Loucy (cell line): ENCODE measurements around the gene PIK3C2A.
"Not testable (repeated sequence)": the region's sequence is repeated elsewhere in the genome, so short reads cannot be mapped to it uniquely, and the experiment has no call there.

Source experiments
- EZH2phosphoT487 ChIP-seq: fragments of 200-600 bp; IDR thresholded peaks from 2 replicates; pipeline ENCODE4 v1.6.1; 2018; ENCODE audit warnings: antibody characterized with exemption, mild to moderate bottlenecking, moderate library complexity, borderline replicate concordance
- TF ChIP-seq, protein P1 (sequence below): fragments of 200-600 bp; sonication (generic); conservative IDR thresholded peaks from 2 replicates; pipeline ENCODE4 v1.5.1; 2014; ENCODE audit warnings: mild to moderate bottlenecking, antibody characterized with exemption, low read length

GRCh38 chr11:17239927-17240326, 32.1 kb upstream of the PIK3C2A start:
- TF ChIP-seq, protein P1, sequence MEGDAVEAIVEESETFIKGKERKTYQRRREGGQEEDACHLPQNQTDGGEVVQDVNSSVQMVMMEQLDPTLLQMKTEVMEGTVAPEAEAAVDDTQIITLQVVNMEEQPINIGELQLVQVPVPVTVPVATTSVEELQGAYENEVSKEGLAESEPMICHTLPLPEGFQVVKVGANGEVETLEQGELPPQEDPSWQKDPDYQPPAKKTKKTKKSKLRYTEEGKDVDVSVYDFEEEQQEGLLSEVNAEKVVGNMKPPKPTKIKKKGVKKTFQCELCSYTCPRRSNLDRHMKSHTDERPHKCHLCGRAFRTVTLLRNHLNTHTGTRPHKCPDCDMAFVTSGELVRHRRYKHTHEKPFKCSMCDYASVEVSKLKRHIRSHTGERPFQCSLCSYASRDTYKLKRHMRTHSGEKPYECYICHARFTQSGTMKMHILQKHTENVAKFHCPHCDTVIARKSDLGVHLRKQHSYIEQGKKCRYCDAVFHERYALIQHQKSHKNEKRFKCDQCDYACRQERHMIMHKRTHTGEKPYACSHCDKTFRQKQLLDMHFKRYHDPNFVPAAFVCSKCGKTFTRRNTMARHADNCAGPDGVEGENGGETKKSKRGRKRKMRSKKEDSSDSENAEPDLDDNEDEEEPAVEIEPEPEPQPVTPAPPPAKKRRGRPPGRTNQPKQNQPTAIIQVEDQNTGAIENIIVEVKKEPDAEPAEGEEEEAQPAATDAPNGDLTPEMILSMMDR = not testable (repeated sequence)
- TF ChIP-seq EZH2phosphoT487 = not testable (repeated sequence)
